Measurements from ENCODE around the gene GH2.
"Not testable (repeated sequence)": the region's sequence is repeated elsewhere in the genome, so short reads cannot be mapped to it uniquely, and the experiment has no call there.

- TF ChIP-seq SMC3 (conservative IDR thresholded peaks at IDR 0.05; ENCODE audit: poor library complexity); CTCF (IDR thresholded peaks at IDR 0.05; ENCODE audit: poor library complexity, severe bottlenecking): not testable (repeated sequence)
These were observed 12.1 kb downstream of the GH2 start for GRCh38 chr17:63869491-63870291.

All from neural cell (in vitro differentiated cells).